Measurements from ENCODE around the gene TNFRSF14. TPM values are rescaled to one million over a fixed set of nuclear protein-coding genes. Genes with fewer than 3 reads are reported as not detected.

The TNFRSF14 gene
- total and polyA plus RNA-seq, 2 donors (not counting 1 experiment from before 2014, with no cell fraction given), result 239 to 427 TPM

DNA sequence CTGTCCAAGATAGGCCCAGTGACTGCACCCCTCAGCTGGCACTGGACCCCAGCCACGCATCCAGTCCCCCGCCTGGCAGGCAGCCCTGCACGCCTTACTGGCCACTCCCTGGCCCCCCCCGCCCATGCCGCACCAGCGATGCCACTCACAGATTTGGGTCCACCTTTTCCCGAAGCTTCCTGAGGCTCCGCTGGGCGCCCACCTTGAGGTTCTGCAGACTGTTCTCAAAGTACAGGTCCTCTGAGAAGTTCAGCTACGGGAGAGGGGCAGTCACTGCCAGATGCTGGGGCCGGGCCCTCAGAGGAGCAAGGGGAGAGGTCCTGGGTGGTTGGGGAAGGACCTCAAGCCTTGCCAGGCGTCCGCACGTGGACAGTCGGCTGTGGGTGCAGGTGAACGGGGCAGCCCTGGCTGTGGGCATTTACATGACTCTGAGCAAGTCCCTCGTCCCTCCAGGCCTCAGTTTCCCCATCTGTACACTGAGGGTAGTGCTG is 38.5 kb downstream of the TNFRSF14 start:
- no peak for DNase-seq
- H3K4me2 ChIP-seq (replicated peaks; ENCODE audit: low read depth, low read length, poor library complexity, severe bottlenecking), result no peak overlapping the region
- peaks cover 0 to 19% (median 0%) of the 10 kb centered on the region in 4 experiments for H3K27me3 ChIP-seq (replicated peaks in 1 of 4; ENCODE audit: control extremely low read depth in 1 of 4, control insufficient read depth in 3 of 4, insufficient read depth in 4 of 4, low read length in 3 of 4)
- WGBS (ENCODE audit: insufficient coverage), result 91% methylated on average over 17 of the region's 17 CpGs
- H3K4me3 Mint-ChIP-seq, result no peak overlapping the region
- H3K36me3 ChIP-seq (replicated peaks in 1 of 2; ENCODE audit: control extremely low read depth in 1 of 2, control insufficient read depth in 1 of 2, extremely low read depth in 1 of 2, insufficient read depth in 2 of 2, low read length in 1 of 2), result no peaks in the 10 kb centered on the region
- no peaks in the 10 kb centered on the region for H3K79me2 ChIP-seq (ENCODE audit: control insufficient read depth, insufficient read depth, low read length)
- no peak overlapping the region for H2AFZ ChIP-seq (ENCODE audit: insufficient read depth, low read depth, low read length, poor library complexity, severe bottlenecking)
- no peaks in the 10 kb centered on the region for H4K20me1 ChIP-seq (ENCODE audit: control insufficient read depth, insufficient read depth, low read length, poor library complexity, severe bottlenecking)
- no peaks in the 10 kb centered on the region for H3K4me1 Mint-ChIP-seq
- no peak overlapping the region for H3K9ac ChIP-seq (ENCODE audit: low read length)
- H3K4me1 ChIP-seq (ENCODE audit: control insufficient read depth in 2 of 2, insufficient read depth in 2 of 2, low read length in 2 of 2), result peaks cover 0 to 4% of the 10 kb centered on the region in 2 donors
- no peak overlapping the region for H3K4me3 ChIP-seq (ENCODE audit: control extremely low read depth in 1 of 5, extremely low read depth in 1 of 5, insufficient read depth in 1 of 5, low read depth in 2 of 5, low read length in 4 of 5)
- no peak overlapping the region for H3K27ac Mint-ChIP-seq
- intact Hi-C loops (cut with micrococcal nuclease), result no loop called here
- H3K27me3 Mint-ChIP-seq, result peaks cover 9% of the 10 kb centered on the region
- H3K9me3 ChIP-seq (ENCODE audit: control extremely low read depth in 1 of 3, control insufficient read depth in 2 of 3, insufficient read depth in 1 of 3, low read length in 2 of 3), result peaks cover 2 to 8% (median 5%) of the 10 kb centered on the region in 3 donors
- TF ChIP-seq EZH2 (IDR thresholded peaks at IDR 0.05; ENCODE audit: borderline replicate concordance, insufficient read depth, low read depth, low read length, poor library complexity, severe bottlenecking), result no peak
- TF ChIP-seq, protein P1, sequence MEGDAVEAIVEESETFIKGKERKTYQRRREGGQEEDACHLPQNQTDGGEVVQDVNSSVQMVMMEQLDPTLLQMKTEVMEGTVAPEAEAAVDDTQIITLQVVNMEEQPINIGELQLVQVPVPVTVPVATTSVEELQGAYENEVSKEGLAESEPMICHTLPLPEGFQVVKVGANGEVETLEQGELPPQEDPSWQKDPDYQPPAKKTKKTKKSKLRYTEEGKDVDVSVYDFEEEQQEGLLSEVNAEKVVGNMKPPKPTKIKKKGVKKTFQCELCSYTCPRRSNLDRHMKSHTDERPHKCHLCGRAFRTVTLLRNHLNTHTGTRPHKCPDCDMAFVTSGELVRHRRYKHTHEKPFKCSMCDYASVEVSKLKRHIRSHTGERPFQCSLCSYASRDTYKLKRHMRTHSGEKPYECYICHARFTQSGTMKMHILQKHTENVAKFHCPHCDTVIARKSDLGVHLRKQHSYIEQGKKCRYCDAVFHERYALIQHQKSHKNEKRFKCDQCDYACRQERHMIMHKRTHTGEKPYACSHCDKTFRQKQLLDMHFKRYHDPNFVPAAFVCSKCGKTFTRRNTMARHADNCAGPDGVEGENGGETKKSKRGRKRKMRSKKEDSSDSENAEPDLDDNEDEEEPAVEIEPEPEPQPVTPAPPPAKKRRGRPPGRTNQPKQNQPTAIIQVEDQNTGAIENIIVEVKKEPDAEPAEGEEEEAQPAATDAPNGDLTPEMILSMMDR (IDR thresholded peaks at IDR 0.05), result no peak
- peaks cover 2% of the 10 kb centered on the region for H3K9me3 Mint-ChIP-seq (ENCODE audit: insufficient read depth)
- no peak for ATAC-seq (ENCODE audit: low read depth)
- ChIA-PET POLR2A (no interaction called here), CTCF (no interaction called here)
- H3K27ac ChIP-seq (ENCODE audit: low read length in 2 of 2), result no peak overlapping the region

DNA sequence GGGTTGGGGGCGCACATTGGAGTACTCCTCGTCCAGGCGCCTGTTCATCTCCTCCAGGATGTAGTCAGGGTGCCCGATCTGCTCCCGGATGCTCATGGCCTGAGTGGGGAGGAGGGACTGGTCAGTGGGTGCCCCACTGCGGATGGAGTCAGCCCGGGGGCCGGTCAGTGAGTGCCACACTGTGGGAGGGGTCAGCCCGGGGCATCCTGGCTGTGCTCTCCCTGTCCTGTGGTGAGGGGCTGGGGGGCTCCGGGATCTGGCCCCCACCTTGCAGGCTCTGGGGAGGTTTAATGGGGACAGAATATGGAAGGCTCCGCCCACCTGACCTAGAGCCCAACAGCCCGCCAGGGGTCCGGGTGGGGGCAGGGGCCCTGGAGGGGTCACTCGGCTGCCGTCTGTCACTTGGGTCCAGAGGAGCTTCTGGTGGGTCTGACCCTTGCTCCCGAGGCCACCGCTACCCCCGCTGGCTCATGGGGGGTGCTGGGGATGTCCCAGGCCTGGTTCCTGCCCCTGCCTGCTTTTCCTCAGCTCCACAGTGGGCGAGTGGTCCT is 39.2 kb downstream of the TNFRSF14 start:
- ChIA-PET CTCF (no interaction called here), POLR2A (no interaction called here)
- Histone ChIP-seq H3K9me3 (ENCODE audit: control extremely low read depth in 1 of 3, control insufficient read depth in 2 of 3, insufficient read depth in 1 of 3, low read length in 2 of 3) (peaks cover 2 to 8% (median 5%) of the 10 kb centered on the region in 3 donors), H3K27me3 (replicated peaks in 1 of 4; ENCODE audit: control extremely low read depth in 1 of 4, control insufficient read depth in 3 of 4, insufficient read depth in 4 of 4, low read length in 3 of 4) (peaks cover 0 to 19% (median 0%) of the 10 kb centered on the region in 4 experiments), H3K4me2 (replicated peaks; ENCODE audit: low read depth, low read length, poor library complexity, severe bottlenecking) (no peak overlapping the region), H3K4me3 (ENCODE audit: control extremely low read depth in 1 of 5, extremely low read depth in 1 of 5, insufficient read depth in 1 of 5, low read depth in 2 of 5, low read length in 4 of 5) (no peak overlapping the region), H3K9ac (ENCODE audit: low read length) (no peak overlapping the region), H4K20me1 (ENCODE audit: control insufficient read depth, insufficient read depth, low read length, poor library complexity, severe bottlenecking) (no peaks in the 10 kb centered on the region), H2AFZ (ENCODE audit: insufficient read depth, low read depth, low read length, poor library complexity, severe bottlenecking) (no peak overlapping the region), H3K4me1 (ENCODE audit: control insufficient read depth in 2 of 2, insufficient read depth in 2 of 2, low read length in 2 of 2) (peaks cover 0 to 4% of the 10 kb centered on the region in 2 donors), H3K27ac (ENCODE audit: low read length in 2 of 2) (no peak overlapping the region), H3K79me2 (ENCODE audit: control insufficient read depth, insufficient read depth, low read length) (no peaks in the 10 kb centered on the region), H3K36me3 (replicated peaks in 1 of 2; ENCODE audit: control extremely low read depth in 1 of 2, control insufficient read depth in 1 of 2, extremely low read depth in 1 of 2, insufficient read depth in 2 of 2, low read length in 1 of 2) (no peaks in the 10 kb centered on the region)
- DNase-seq (no peak), ATAC-seq (ENCODE audit: low read depth) (no peak)
- Mint-ChIP-seq H3K4me3 (no peak overlapping the region), H3K4me1 (no peaks in the 10 kb centered on the region), H3K27me3 (peaks cover 9% of the 10 kb centered on the region), H3K27ac (no peak overlapping the region), H3K9me3 (ENCODE audit: insufficient read depth) (peaks cover 2% of the 10 kb centered on the region)
- WGBS (ENCODE audit: insufficient coverage), result 89% methylated on average over 18 of the region's 19 CpGs
- TF ChIP-seq EZH2 (IDR thresholded peaks at IDR 0.05; ENCODE audit: borderline replicate concordance, insufficient read depth, low read depth, low read length, poor library complexity, severe bottlenecking), result no peak
- TF ChIP-seq, protein P1 (IDR thresholded peaks at IDR 0.05), result no peak
- intact Hi-C loops (cut with micrococcal nuclease), result no loop called here

Measured in B cell (primary cell).